GM12878 (cell line): ENCODE data around the gene NPSR1. TPM values are rescaled to one million over a fixed set of nuclear protein-coding genes. Genes with fewer than 3 reads are reported as not detected.

Source experiments
- ATAC-seq: fragments of 200-7000 bp; cut with Tn5 transposase; 3 replicates; pipeline ENCODE4 v1.9.1; 2020; ENCODE audit warnings: mild to moderate bottlenecking, moderate library complexity
- BruUV-seq: library from RNA; stranded (reverse); fragments of 400-500 nt; replicated peaks from 2 replicates; lab custom pipeline; 2021; lab: Mats Ljungman, UMichigan
- CTCF ChIA-PET: fragments of 300-600 bp; sonication (Branson Sonifier 250); formaldehyde crosslinking; extraction: SDS; loops from one replicate; lab custom pipeline; 2021; ENCODE audit warnings: inconsistent platforms; lab: Yijun Ruan, JAX
- POLR2A ChIA-PET: fragments of 350-600 bp; formaldehyde crosslinking; extraction: SDS; loops from one replicate; lab custom pipeline; 2021; ENCODE audit warnings: inconsistent platforms; lab: Charles Lee
- RAD21 ChIA-PET: fragments of 300-600 bp; sonication (Branson Sonifier 250); formaldehyde crosslinking; loops from one replicate; lab custom pipeline; 2023; ENCODE audit warnings: antibody characterized with exemption; ENCODE audit not compliant: unreplicated experiment; lab: Charles Lee
- SMC1A ChIA-PET: fragments of 300-600 bp; sonication (Branson Sonifier 250); formaldehyde crosslinking; loops from one replicate; lab custom pipeline; 2023; ENCODE audit not compliant: unreplicated experiment, uncharacterized antibody; lab: Charles Lee
- DNase-seq: peaks from one replicate; pipeline ENCODE4 v3.0.0-alpha.2; 2011; ENCODE audit warnings: low read depth, low spot score
- FAIRE-seq: peaks from 3 replicates; lab custom pipeline; 2011; peaks lifted over from hg19 to GRCh38; lab: Jason Lieb, UNC
- H2AFZ ChIP-seq: 2 replicates; pipeline ENCODE4 v1.6.0; 2011; ENCODE audit warnings: low read depth, low read length, control low read depth; ENCODE audit not compliant: control insufficient read depth
- H3K27ac ChIP-seq: 2 replicates; pipeline ENCODE4 v1.5.1; 2011; ENCODE audit warnings: control low read depth; ENCODE audit not compliant: control insufficient read depth, insufficient read depth
- H3K27me3 ChIP-seq, 2 experiments: replicated peaks in 1 of 2; 2 replicates each; pipeline versions ENCODE4 v1.6.0 to v1.6.1; 2011; ENCODE audit warnings: low read length in 1 of 2; ENCODE audit not compliant: control insufficient read depth in 2 of 2, insufficient read depth in 2 of 2
- H3K36me3 ChIP-seq, 2 experiments: 2 replicates each; pipeline ENCODE4 v1.5.1; 2011; ENCODE audit warnings: low read length in 1 of 2; ENCODE audit not compliant: control insufficient read depth in 2 of 2, insufficient read depth in 2 of 2
- H3K4me1 ChIP-seq: 2 replicates; pipeline ENCODE4 v1.6.1; 2011; ENCODE audit warnings: mild to moderate bottlenecking, low read length, moderate library complexity, mixed read lengths; ENCODE audit not compliant: control insufficient read depth, insufficient read depth
- H3K4me2 ChIP-seq: 2 replicates; pipeline ENCODE4 v1.6.0; 2011; ENCODE audit warnings: control low read depth; ENCODE audit not compliant: control insufficient read depth, insufficient read depth
- H3K4me3 ChIP-seq: fragments of 200-600 bp; sonication (generic); 2 replicates; pipeline ENCODE4 v1.5.1; 2016
- H3K79me2 ChIP-seq: 2 replicates; pipeline ENCODE4 v1.6.0; 2011; ENCODE audit warnings: low read length; ENCODE audit not compliant: control insufficient read depth, insufficient read depth
- H3K9ac ChIP-seq: 2 replicates; pipeline ENCODE4 v1.8.0; 2011; ENCODE audit warnings: low read length, control low read depth, mixed read lengths; ENCODE audit not compliant: control insufficient read depth, insufficient read depth
- H3K9me3 ChIP-seq: replicated peaks from 3 replicates; pipeline ENCODE4 v1.5.1; 2011; ENCODE audit warnings: mild to moderate bottlenecking, low read length; ENCODE audit not compliant: control insufficient read depth, insufficient read depth
- H4K20me1 ChIP-seq: 2 replicates; pipeline ENCODE4 v1.6.0; 2011; ENCODE audit not compliant: control insufficient read depth, insufficient read depth
- E4F1 ChIP-seq: fragments of 450-650 bp; IDR thresholded peaks from 2 replicates; pipeline ENCODE4 v1.6.1; 2018; ENCODE audit warnings: borderline replicate concordance, mild to moderate bottlenecking; ENCODE audit not compliant: partially characterized antibody
- SIX5 ChIP-seq: IDR thresholded peaks from 2 replicates; pipeline ENCODE4 v1.6.1; 2011; ENCODE audit warnings: mild to moderate bottlenecking, low read depth, low read length, moderate library complexity; ENCODE audit not compliant: severe bottlenecking
- SMC3 ChIP-seq: IDR thresholded peaks from 2 replicates; pipeline ENCODE4 v1.6.1; 2011; ENCODE audit warnings: low read length, improper control_type of control experiment, borderline replicate concordance
- whole genome bisulfite sequencing: methylation state at CpG from one replicate; pipeline ENCODE4 v1.1.6; 2016; ENCODE audit warnings: low lambda C conversion rate; ENCODE audit not compliant: insufficient replicate concordance, insufficient coverage; ENCODE audit errors: missing lambda C conversion rate; 5-methylcytosine and 5-hydroxymethylcytosine counted together
- in situ Hi-C: fragments of 300-500 bp; cut with MboI; formaldehyde crosslinking; loops from 9 replicates; pipeline ENCODE4 v1.14.3; 2018; ENCODE audit warnings: mixed read lengths
- intact Hi-C: fragments of 100-400 bp; cut with micrococcal nuclease; formaldehyde crosslinking; loops from one replicate; pipeline ENCODE4 v1.14.2; 2022; ENCODE audit not compliant: unreplicated experiment
- polyA plus RNA-seq, 11 experiments: library from polyadenylated mRNA; depleted of rRNA in 4 of 11; unstranded in 6 of 11; stranded (reverse) in 5 of 11; fragments of >200 nt; fragmentation: Nextera tagmentation in 4 of 11; fragmentation: Illumina TruSeq in 1 of 11; extraction: Ambion mirVana in 4 of 11; extraction: Trizol in 1 of 11; gene quantifications; 1 replicate in 1 of 11; 2 replicates in 10 of 11; pipeline versions ENCODE4 v1.2.1 to v1.2.3, GENCODE V29; 2011 to 2016; ENCODE audit warnings: inconsistent platforms in 2 of 11, missing spikeins in 2 of 11, low read depth in 1 of 11
- total RNA-seq, 4 experiments: library from RNA; depleted of rRNA in 3 of 4; stranded (reverse); fragments of >200 nt in 3 of 4; fragmentation: Illumina TruSeq in 1 of 4; extraction: Trizol in 1 of 4; gene quantifications; 2 replicates each; pipeline versions ENCODE4 v1.2.1 to v1.2.3, GENCODE V29; 2013 to 2021

The NPSR1 gene
- total and polyA plus RNA-seq, 10 of the 15 experiments (the other 5 are each of a cell fraction or from before 2014, with no cell fraction given), result 0.20 TPM; not detected in 9

GRCh38 chr7:34748728-34749089 lies 90.7 kb downstream of the NPSR1 start:
- CTCF ChIA-PET, result interaction anchor here (0.6 to 5.9 kb wide), 9 partner anchors 8 to 567 kb away, joined by 3 to 46 read pairs (median 5); no protein-coding TSS in a partner anchor
- BruUV-seq, result no TSS peak
- Histone ChIP-seq H2AFZ (no peak overlapping the region), H3K9me3 (no peaks in the 10 kb centered on the region; the same call in 2 of the 3 replicates), H4K20me1 (no peaks in the 10 kb centered on the region), H3K4me1 (no peaks in the 10 kb centered on the region), H3K4me2 (no peak overlapping the region), H3K4me3 (no peak overlapping the region), H3K36me3 (no peaks in the 10 kb centered on the region), H3K27me3 (no peaks in the 10 kb centered on the region), H3K27ac (no peak overlapping the region), H3K9ac (no peak overlapping the region), H3K79me2 (no peaks in the 10 kb centered on the region)
- in situ Hi-C loops, result no loop called here
- intact Hi-C loops, result no loop called here
- FAIRE-seq (no peak), DNase-seq (no peak), ATAC-seq (no peak)
- SMC1A ChIA-PET, result interaction anchor here (1.0 to 14.2 kb wide), 6 partner anchors 8 to 73 kb away, joined by 3 to 220 read pairs (median 11); no protein-coding TSS in a partner anchor
- POLR2A ChIA-PET, result interaction anchor here (1.3 to 3.3 kb wide), 3 partner anchors 9 to 20 kb away, joined by 4 to 17 read pairs (median 6); no protein-coding TSS in a partner anchor
- TF ChIP-seq E4F1 (no peak), SMC3 (no peak), SIX5 (no peak)
- RAD21 ChIA-PET, result interaction anchor here (1.5 to 16.3 kb wide), 6 partner anchors 7 to 287 kb away, joined by 3 to 362 read pairs (median 16); no protein-coding TSS in a partner anchor
- WGBS, result 63% methylated on average over 2 of the region's 2 CpGs
